B cell (primary cell): ENCODE measurements around the gene ATP6V0E1. TPM values are rescaled to one million over a fixed set of nuclear protein-coding genes. Genes with fewer than 3 reads are reported as not detected.

ENCODE experiments used
- ATAC-seq: fragments of 200-7000 bp; cut with Tn5 transposase; one replicate; pipeline ENCODE4 v1.10.0; 2021; ENCODE audit warnings: low read depth, mild to moderate bottlenecking, moderate number of reproducible peaks, moderate library complexity
- CTCF ChIA-PET: fragments of 350-600 bp; sonication (Branson Sonifier 250); formaldehyde crosslinking; loops from one replicate; lab custom pipeline; 2021; ENCODE audit warnings: antibody characterized with exemption, inconsistent platforms; lab: Charles Lee
- POLR2A ChIA-PET: fragments of 350-600 bp; sonication (Branson Sonifier 250); formaldehyde crosslinking; loops from one replicate; lab custom pipeline; 2021; ENCODE audit warnings: antibody characterized with exemption; lab: Charles Lee
- DNase-seq: peaks from one replicate; pipeline ENCODE4 v3.0.0; 2013
- H2AFZ ChIP-seq: 2 replicates; pipeline ENCODE4 v1.6.1; 2012; ENCODE audit warnings: mild to moderate bottlenecking, low read depth, low read length; ENCODE audit not compliant: insufficient read depth, poor library complexity, severe bottlenecking
- H3K27ac ChIP-seq, 2 donors: 1 replicate in 1 of 2; 2 replicates in 1 of 2; pipeline ENCODE4 v1.5.1; 2012 to 2013; ENCODE audit warnings: low read length in 2 of 2, mild to moderate bottlenecking in 2 of 2, moderate library complexity in 1 of 2
- H3K27me3 ChIP-seq, 4 experiments: fragments of 200-600 bp in 1 of 4; sonication (generic) in 1 of 4; replicated peaks in 1 of 4; 1 replicate in 2 of 4; 2 replicates in 2 of 4; pipeline versions ENCODE4 v1.6.1 to v1.7.0; 2013 to 2016; ENCODE audit warnings: low read length in 3 of 4, mild to moderate bottlenecking in 2 of 4, mixed read lengths in 1 of 4, moderate library complexity in 1 of 4; ENCODE audit not compliant: insufficient read depth in 4 of 4, control insufficient read depth in 3 of 4; ENCODE audit errors: control extremely low read depth in 1 of 4
- H3K36me3 ChIP-seq, 2 experiments: replicated peaks in 1 of 2; 1 replicate in 1 of 2; 2 replicates in 1 of 2; pipeline versions ENCODE4 v1.6.1 to v1.7.1; 2013; ENCODE audit warnings: low read length in 1 of 2; ENCODE audit not compliant: insufficient read depth in 2 of 2, control insufficient read depth in 1 of 2; ENCODE audit errors: control extremely low read depth in 1 of 2, extremely low read depth in 1 of 2
- H3K4me1 ChIP-seq, 2 donors: fragments of 200-600 bp in 1 of 2; sonication (generic) in 1 of 2; 1 replicate in 1 of 2; 2 replicates in 1 of 2; pipeline versions ENCODE4 v1.5.1 to v1.6.1; 2013 to 2017; ENCODE audit warnings: low read length in 2 of 2; ENCODE audit not compliant: control insufficient read depth in 2 of 2, insufficient read depth in 2 of 2
- H3K4me2 ChIP-seq: replicated peaks from 2 replicates; pipeline ENCODE3; 2012; ENCODE audit warnings: mild to moderate bottlenecking, low read depth, low read length; ENCODE audit not compliant: poor library complexity, severe bottlenecking
- H3K4me3 ChIP-seq, 5 experiments: fragments of 200-600 bp in 1 of 5; sonication (generic) in 1 of 5; 1 replicate in 3 of 5; 2 replicates in 2 of 5; pipeline versions ENCODE4 v1.5.1 to v1.7.0; 2011 to 2016; ENCODE audit warnings: low read length in 4 of 5, mild to moderate bottlenecking in 4 of 5, low read depth in 2 of 5, control low read depth in 1 of 5, moderate library complexity in 1 of 5; ENCODE audit not compliant: insufficient read depth in 1 of 5; ENCODE audit errors: control extremely low read depth in 1 of 5, extremely low read depth in 1 of 5
- H3K79me2 ChIP-seq: fragments of 200-600 bp; sonication (generic); one replicate; pipeline ENCODE4 v1.6.0; 2016; ENCODE audit warnings: low read length; ENCODE audit not compliant: control insufficient read depth, insufficient read depth
- H3K9ac ChIP-seq: fragments of 200-600 bp; sonication (generic); 2 replicates; pipeline ENCODE4 v1.6.1; 2017; ENCODE audit warnings: mild to moderate bottlenecking, low read length, moderate library complexity
- H3K9me3 ChIP-seq, 3 donors: one replicate each; pipeline versions ENCODE4 v1.6.1 to v1.7.1; 2013; ENCODE audit warnings: low read length in 2 of 3; ENCODE audit not compliant: control insufficient read depth in 2 of 3, insufficient read depth in 1 of 3; ENCODE audit errors: control extremely low read depth in 1 of 3
- H4K20me1 ChIP-seq: 2 replicates; pipeline ENCODE4 v1.6.0; 2012; ENCODE audit warnings: mild to moderate bottlenecking, low read length; ENCODE audit not compliant: insufficient read depth, control insufficient read depth, poor library complexity, severe bottlenecking
- H3K27ac Mint-ChIP-seq: one replicate; pipeline ENCODE4 v1.8.0; 2021; ENCODE audit warnings: mixed read lengths
- H3K27me3 Mint-ChIP-seq: one replicate; pipeline ENCODE4 v1.8.0; 2021; ENCODE audit warnings: mixed read lengths
- H3K4me1 Mint-ChIP-seq: one replicate; pipeline ENCODE4 v1.8.0; 2021; ENCODE audit warnings: mixed read lengths
- H3K4me3 Mint-ChIP-seq: one replicate; pipeline ENCODE4 v1.8.0; 2021; ENCODE audit warnings: mixed read lengths
- H3K9me3 Mint-ChIP-seq: one replicate; pipeline ENCODE4 v1.8.0; 2022; ENCODE audit warnings: mixed read lengths; ENCODE audit not compliant: insufficient read depth
- CTCF ChIP-seq: fragments of 200-600 bp; IDR thresholded peaks from one replicate; pipeline ENCODE4 v1.8.0; 2022; ENCODE audit warnings: antibody characterized with exemption, mild to moderate bottlenecking
- EZH2 ChIP-seq: IDR thresholded peaks from 2 replicates; pipeline ENCODE4 v1.6.1; 2012; ENCODE audit warnings: borderline replicate concordance, low read depth, mild to moderate bottlenecking, moderate library complexity, low read length; ENCODE audit not compliant: insufficient read depth, poor library complexity, severe bottlenecking
- WGBS: methylation state at CpG from one replicate; pipeline ENCODE4 v1.1.5; 2013; ENCODE audit warnings: missing lambda C conversion rate; ENCODE audit not compliant: insufficient coverage; 5-methylcytosine and 5-hydroxymethylcytosine counted together
- intact Hi-C: fragments of 100-400 bp; cut with micrococcal nuclease; formaldehyde crosslinking; loops from one replicate; pipeline ENCODE4 v1.10.0; 2022
- polyA plus RNA-seq: library from polyadenylated mRNA; depleted of rRNA; stranded (reverse); fragments of >200 nt; gene quantifications from 2 replicates; pipeline ENCODE4 v1.2.3, GENCODE V29; 2012
- total RNA-seq, 2 donors: library from RNA; stranded (reverse); fragments of 120-200 nt in 1 of 2; gene quantifications; 1 replicate in 1 of 2; 2 replicates in 1 of 2; pipeline versions ENCODE4 v1.2.3 to v1.2.4, GENCODE V29; 2013 to 2022

Gene ATP6V0E1
- total and polyA plus RNA-seq, 2 donors (not counting 1 experiment from before 2014, with no cell fraction given), result 93.8 to 127 TPM

- TF ChIP-seq EZH2 (no peak), CTCF (no peak)
- Mint-ChIP-seq H3K4me3 (no peak overlapping the region), H3K4me1 (no peaks in the 10 kb centered on the region), H3K27ac (no peak overlapping the region), H3K9me3 (no peaks in the 10 kb centered on the region), H3K27me3 (no peaks in the 10 kb centered on the region)
- DNase-seq, result no peak
- no peaks in the 10 kb centered on the region for H3K4me1 ChIP-seq
- H3K4me3 ChIP-seq, result no peak overlapping the region
- no peak overlapping the region for H2AFZ ChIP-seq
- 98% methylated on average over 6 of the region's 6 CpGs for WGBS
- H3K4me2 ChIP-seq, result no peak overlapping the region
- no peak overlapping the region for H3K9ac ChIP-seq
- CTCF ChIA-PET, result interaction anchor here (1.2 kb wide), 1 partner anchor 13 kb away, joined by 4 read pairs; no protein-coding TSS in a partner anchor
- no peaks in the 10 kb centered on the region for H4K20me1 ChIP-seq
- POLR2A ChIA-PET, result no interaction called here
- no peaks in the 10 kb centered on the region for H3K27me3 ChIP-seq
- H3K27ac ChIP-seq, result no peak overlapping the region
- ATAC-seq, result no peak
- H3K36me3 ChIP-seq, result peaks cover 1 to 55% of the 10 kb centered on the region in 2 experiments
- H3K79me2 ChIP-seq, result no peaks in the 10 kb centered on the region
- intact Hi-C loops, result no loop called here
- no peaks in the 10 kb centered on the region for H3K9me3 ChIP-seq
Measured at GRCh38 chr5:172945151-172945550, 38.4 kb upstream of the ATP6V0E1 start.

- no peak overlapping the region for H3K27ac Mint-ChIP-seq
- H3K4me3 Mint-ChIP-seq, result no peak overlapping the region
- Histone ChIP-seq H3K27me3 (no peaks in the 10 kb centered on the region), H3K36me3 (peaks cover 1 to 53% of the 10 kb centered on the region in 2 experiments), H2AFZ (no peak overlapping the region), H3K4me3 (no peak overlapping the region), H3K27ac (no peak overlapping the region), H3K9me3 (no peaks in the 10 kb centered on the region), H4K20me1 (no peaks in the 10 kb centered on the region), H3K4me1 (no peaks in the 10 kb centered on the region), H3K4me2 (no peak overlapping the region), H3K79me2 (no peaks in the 10 kb centered on the region), H3K9ac (no peak overlapping the region)
- 97% methylated on average over 7 of the region's 7 CpGs for WGBS
- no peaks in the 10 kb centered on the region for H3K27me3 Mint-ChIP-seq
- TF ChIP-seq CTCF, result no peak
- no peak for TF ChIP-seq EZH2
- intact Hi-C loops, result no loop called here
- H3K9me3 Mint-ChIP-seq, result no peaks in the 10 kb centered on the region
- DNase-seq (no peak), ATAC-seq (no peak)
- CTCF ChIA-PET, result no interaction called here
- no peaks in the 10 kb centered on the region for H3K4me1 Mint-ChIP-seq
- POLR2A ChIA-PET, result no interaction called here
Measured at GRCh38 chr5:172946146-172946545, 37.4 kb upstream of the ATP6V0E1 start.
